WTC11 (cell line): ENCODE data around the gene SIT1. TPM values are rescaled to one million over a fixed set of nuclear protein-coding genes. Genes with fewer than 3 reads are reported as not detected.
"Not testable (repeated sequence)": the region's sequence is repeated elsewhere in the genome, so short reads cannot be mapped to it uniquely, and the experiment has no call there.

ENCODE experiments used
- ATAC-seq: fragments of 200-7000 bp; cut with Tn5 transposase; 2 replicates; pipeline ENCODE4 v1.10.0; 2021; ENCODE audit warnings: mild to moderate bottlenecking, moderate library complexity
- CTCF ChIA-PET: fragments of 300-600 bp; sonication (Branson Sonifier 250); formaldehyde crosslinking; loops from one replicate; lab custom pipeline; 2021; ENCODE audit warnings: antibody characterized with exemption; lab: Charles Lee
- POLR2A ChIA-PET: fragments of 350-600 bp; sonication (Branson Sonifier 250); formaldehyde crosslinking; loops from one replicate; lab custom pipeline; 2021; ENCODE audit warnings: antibody characterized with exemption; lab: Charles Lee
- DNase-seq: peaks from one replicate; pipeline ENCODE4 v3.0.0; 2021; ENCODE audit warnings: low spot score
- H3K27ac Mint-ChIP-seq: 2 replicates; pipeline ENCODE4 v1.8.0; 2021; ENCODE audit warnings: mixed read lengths
- H3K27me3 Mint-ChIP-seq: 2 replicates; pipeline ENCODE4 v1.8.0; 2021; ENCODE audit warnings: low read depth, mild to moderate bottlenecking, moderate library complexity, mixed read lengths
- H3K36me3 Mint-ChIP-seq: 2 replicates; pipeline ENCODE4 v1.8.0; 2021; ENCODE audit warnings: mixed read lengths
- H3K4me1 Mint-ChIP-seq: 2 replicates; pipeline ENCODE4 v1.8.0; 2022; ENCODE audit warnings: mixed read lengths
- H3K4me3 Mint-ChIP-seq: 2 replicates; pipeline ENCODE4 v1.8.0; 2021; ENCODE audit warnings: mild to moderate bottlenecking, moderate library complexity, mixed read lengths
- H3K9me3 Mint-ChIP-seq: 2 replicates; pipeline ENCODE4 v1.8.0; 2021; ENCODE audit warnings: mixed read lengths
- ATF2 ChIP-seq: sonication (generic); formaldehyde crosslinking; IDR thresholded peaks from 2 replicates; pipeline ENCODE4 v1.8.1; 2022; ENCODE audit warnings: low read depth, missing genetic modification reagents, borderline replicate concordance
- ATF6 ChIP-seq: sonication (generic); formaldehyde crosslinking; IDR thresholded peaks from 2 replicates; pipeline ENCODE4 v1.8.1; 2023; ENCODE audit warnings: mild to moderate bottlenecking, missing genetic modification reagents
- CTCF ChIP-seq: fragments of 200-600 bp; IDR thresholded peaks from 2 replicates; pipeline ENCODE4 v1.8.0; 2022; ENCODE audit warnings: antibody characterized with exemption
- E2F5 ChIP-seq: sonication (generic); formaldehyde crosslinking; IDR thresholded peaks from 2 replicates; pipeline ENCODE4 v1.8.1; 2022; ENCODE audit warnings: mild to moderate bottlenecking, moderate library complexity, missing genetic modification reagents
- ELF4 ChIP-seq: sonication (generic); formaldehyde crosslinking; IDR thresholded peaks from 2 replicates; pipeline ENCODE4 v1.8.1; 2022; ENCODE audit warnings: low read depth, mild to moderate bottlenecking, moderate library complexity, missing genetic modification reagents
- FOXK1 ChIP-seq: sonication (generic); formaldehyde crosslinking; IDR thresholded peaks from 2 replicates; pipeline ENCODE4 v1.8.0; 2022; ENCODE audit warnings: mild to moderate bottlenecking, moderate library complexity, missing genetic modification reagents
- GRHL2 ChIP-seq: fragments of 250-450 bp; sonication (Bioruptor Pico); IDR thresholded peaks from 2 replicates; pipeline ENCODE4 v1.8.0; 2022; ENCODE audit warnings: mild to moderate bottlenecking, moderate library complexity; ENCODE audit not compliant: insufficient replicate concordance, severe bottlenecking
- IRF2 ChIP-seq: sonication (generic); formaldehyde crosslinking; IDR thresholded peaks from 2 replicates; pipeline ENCODE4 v1.8.0; 2022; ENCODE audit warnings: low read depth, missing genetic modification reagents, borderline replicate concordance
- JUN ChIP-seq: sonication (generic); formaldehyde crosslinking; IDR thresholded peaks from 2 replicates; pipeline ENCODE4 v1.8.0; 2023; ENCODE audit warnings: mild to moderate bottlenecking, missing genetic modification reagents
- MYBL2 ChIP-seq: sonication (generic); formaldehyde crosslinking; IDR thresholded peaks from 2 replicates; pipeline ENCODE4 v1.8.1; 2023; ENCODE audit warnings: mild to moderate bottlenecking, moderate library complexity, missing genetic modification reagents
- PRRX2 ChIP-seq: fragments of 250-450 bp; sonication (Bioruptor Pico); IDR thresholded peaks from 2 replicates; pipeline ENCODE4 v1.8.0; 2021; ENCODE audit warnings: mild to moderate bottlenecking
- RELA ChIP-seq: sonication (generic); formaldehyde crosslinking; IDR thresholded peaks from 2 replicates; pipeline ENCODE4 v1.8.1; 2022; ENCODE audit warnings: missing genetic modification reagents, mild to moderate bottlenecking, borderline replicate concordance
- TEAD4 ChIP-seq: sonication (generic); formaldehyde crosslinking; IDR thresholded peaks from 2 replicates; pipeline ENCODE4 v1.8.0; 2022; ENCODE audit warnings: mild to moderate bottlenecking, missing genetic modification reagents
- ZMAT4 ChIP-seq: fragments of 250-450 bp; sonication (Bioruptor Pico); IDR thresholded peaks from 2 replicates; pipeline ENCODE4 v1.9.0; 2021; ENCODE audit warnings: mild to moderate bottlenecking
- ZNF396 ChIP-seq: fragments of 250-450 bp; sonication (Bioruptor Pico); IDR thresholded peaks from 2 replicates; pipeline ENCODE4 v1.8.0; 2021; ENCODE audit warnings: mild to moderate bottlenecking, moderate library complexity, borderline replicate concordance
- total RNA-seq: library from RNA; stranded (reverse); gene quantifications from 3 replicates; pipeline ENCODE4 v1.2.3, GENCODE V29; 2021

The SIT1 gene
- total RNA-seq, 1 experiment from 2014 or later = 4.1 TPM

- Mint-ChIP-seq H3K4me3 (no peak overlapping the region), H3K27me3 (peaks cover 49% of the 10 kb centered on the region), H3K27ac (no peak overlapping the region), H3K4me1 (peaks cover 9% of the 10 kb centered on the region), H3K9me3 (no peaks in the 10 kb centered on the region), H3K36me3 (no peaks in the 10 kb centered on the region)
- ChIA-PET POLR2A (no interaction called here), CTCF (interaction anchor here (1.0 to 3.1 kb wide), 5 partner anchors 9 to 84 kb away, joined by 3 to 42 read pairs (median 4); partner anchors contain the start of genes CCDC107 and RMRP)
- no peak for ATAC-seq
- DNase-seq = no peak
- TF ChIP-seq FOXK1 (CRISPR knock-in tag) (no peak), ATF6 (CRISPR knock-in tag) (no peak), JUN (CRISPR knock-in tag) (no peak), PRRX2 (CRISPR knock-in tag) (no peak), IRF2 (CRISPR knock-in tag) (no peak), RELA (CRISPR knock-in tag) (no peak), ATF2 (CRISPR knock-in tag) (no peak), ZMAT4 (CRISPR knock-in tag) (no peak), MYBL2 (no peak), ELF4 (CRISPR knock-in tag) (no peak), ZNF396 (CRISPR knock-in tag) (no peak), E2F5 (no peak)
Measured at GRCh38 chr9:35612843-35613242, 37.9 kb downstream of the SIT1 start.

- H3K36me3 Mint-ChIP-seq, ATAC-seq, H3K9me3 Mint-ChIP-seq, H3K4me1 Mint-ChIP-seq, H3K27ac Mint-ChIP-seq, POLR2A ChIA-PET, DNase-seq, H3K4me3 Mint-ChIP-seq: not testable (repeated sequence)
- peaks cover 41% of the 10 kb centered on the region for H3K27me3 Mint-ChIP-seq
- CTCF ChIA-PET = interaction anchor here (0.7 to 3.1 kb wide), 19 partner anchors 8 to 561 kb away, joined by 3 to 42 read pairs (median 5); partner anchors contain the start of genes ARHGEF39, CCDC107, RMRP and TPM2
Measured at GRCh38 chr9:35612066-35612465, 38.7 kb downstream of the SIT1 start.

- ATAC-seq (peak; percentile 87), DNase-seq (peak; percentile 63)
- Mint-ChIP-seq H3K27me3 (peaks cover 36% of the 10 kb centered on the region), H3K27ac (no peak overlapping the region), H3K36me3 (no peaks in the 10 kb centered on the region), H3K4me3 (no peak overlapping the region), H3K4me1 (peaks cover 9% of the 10 kb centered on the region), H3K9me3 (no peaks in the 10 kb centered on the region)
- TF ChIP-seq GRHL2 = no peak
- TF ChIP-seq CTCF = peak; percentile 52
- no peak for TF ChIP-seq PRRX2 (CRISPR knock-in tag)
- TF ChIP-seq TEAD4 = no peak
- CTCF ChIA-PET = interaction anchor here (0.6 to 3.1 kb wide), 46 partner anchors 9 to 932 kb away, joined by 3 to 42 read pairs (median 5); partner anchors contain the start of genes ARHGEF39, CCDC107, CREB3 and HINT2
- POLR2A ChIA-PET = interaction anchor here (0.6 to 0.7 kb wide), 2 partner anchors 337 to 450 kb away, joined by 3 read pairs; no protein-coding TSS in a partner anchor
Measured at GRCh38 chr9:35611230-35611797, 39.4 kb downstream of the SIT1 start.
